CD4-positive, alpha-beta T cell treated with Interferon gamma for 1 hour (primary cell): Measurements from ENCODE around the gene DCDC1.

Experiments used
- DNase-seq: peaks from one replicate; pipeline ENCODE4 v3.0.0-alpha.2; 2020

The DCDC1 gene

GRCh38 chr11:31231601-31232000 is 137.9 kb downstream of the DCDC1 start:
- DNase-seq, result no peak

- DNase-seq, result no peak
Observed at GRCh38 chr11:31218847-31219246, 150.7 kb downstream of the DCDC1 start.

GRCh38 chr11:31214372-31214771 is 155.2 kb downstream of the DCDC1 start:
- no peak for DNase-seq

GRCh38 chr11:31199378-31199777 is 170.2 kb downstream of the DCDC1 start:
- DNase-seq, result no peak

- DNase-seq, result no peak
Observed at GRCh38 chr11:31173926-31174680, 195.4 kb downstream of the DCDC1 start.

- no peak for DNase-seq
Observed at GRCh38 chr11:31160504-31161422, 208.8 kb downstream of the DCDC1 start.

- DNase-seq, result no peak
Observed at GRCh38 chr11:31150841-31151240, 218.7 kb downstream of the DCDC1 start.

- no peak for DNase-seq
Observed at GRCh38 chr11:31150011-31150410, 219.5 kb downstream of the DCDC1 start.

GRCh38 chr11:31141789-31142188 is 227.8 kb downstream of the DCDC1 start:
- DNase-seq, result no peak

GRCh38 chr11:31139479-31139878 is 230.1 kb downstream of the DCDC1 start:
- no peak for DNase-seq

- no peak for DNase-seq
Observed at GRCh38 chr11:31132531-31133421, 236.8 kb downstream of the DCDC1 start.

GRCh38 chr11:31131760-31132159 is 237.8 kb downstream of the DCDC1 start:
- no peak for DNase-seq

- no peak for DNase-seq
Observed at GRCh38 chr11:31127290-31127689, 242.2 kb downstream of the DCDC1 start.

- no peak for DNase-seq
Observed at GRCh38 chr11:31120428-31120827, 249.1 kb downstream of the DCDC1 start.

- no peak for DNase-seq
Observed at GRCh38 chr11:31118566-31118965, 251.0 kb downstream of the DCDC1 start.

- DNase-seq, result no peak
Observed at GRCh38 chr11:31117038-31117437, 252.5 kb downstream of the DCDC1 start.

- no peak for DNase-seq
Observed at GRCh38 chr11:31114442-31114841, 255.1 kb downstream of the DCDC1 start.

GRCh38 chr11:31110830-31111229 is 258.7 kb downstream of the DCDC1 start:
- DNase-seq, result no peak

GRCh38 chr11:31109446-31109845 is 260.1 kb downstream of the DCDC1 start:
- no peak for DNase-seq

GRCh38 chr11:31107649-31108048 is 261.9 kb downstream of the DCDC1 start:
- DNase-seq, result no peak

- DNase-seq, result no peak
Observed at GRCh38 chr11:31106968-31107576, 262.5 kb downstream of the DCDC1 start.

- DNase-seq, result no peak
Observed at GRCh38 chr11:31106326-31106725, 263.2 kb downstream of the DCDC1 start.

- DNase-seq, result no peak
Observed at GRCh38 chr11:31102875-31103274, 266.7 kb downstream of the DCDC1 start.
